ENCODE data around the gene RMC1.
"Not testable (repeated sequence)": the region's sequence is repeated elsewhere in the genome, so short reads cannot be mapped to it uniquely, and the experiment has no call there.

Gene RMC1

GRCh38 chr18:23551978-23552377 lies 48.7 kb downstream of the RMC1 start:
- TF ChIP-seq Cebpa-rat (IDR thresholded peaks at IDR 0.05): no peak
- H4K20me1 ChIP-seq: no peaks in the 10 kb centered on the region
- no peaks in the 10 kb centered on the region for H3K4me1 ChIP-seq
- H3K4me2 ChIP-seq: no peak overlapping the region
- no peaks in the 10 kb centered on the region for H3K27me3 ChIP-seq
- H3K36me3 ChIP-seq: peaks cover 99% of the 10 kb centered on the region
- no peak overlapping the region for H3K4me3 ChIP-seq
- no peak overlapping the region for H3K27ac ChIP-seq
- H3K9ac ChIP-seq: no peak overlapping the region
- H3K9me3 ChIP-seq: no peaks in the 10 kb centered on the region

GRCh38 chr18:23552505-23552904 lies 49.2 kb downstream of the RMC1 start:
- H3K9me3 ChIP-seq: no peaks in the 10 kb centered on the region
- peaks cover 99% of the 10 kb centered on the region for H3K36me3 ChIP-seq

GRCh38 chr18:23553887-23554286 lies 50.6 kb downstream of the RMC1 start:
- H3K36me3 ChIP-seq: peaks cover 97% of the 10 kb centered on the region
- no peaks in the 10 kb centered on the region for H3K4me1 ChIP-seq
- H3K9me3 ChIP-seq: no peaks in the 10 kb centered on the region
- H3K9ac ChIP-seq: no peak overlapping the region
- H3K27me3 ChIP-seq: no peaks in the 10 kb centered on the region
- H3K4me2 ChIP-seq: no peak overlapping the region
- no peak overlapping the region for H3K4me3 ChIP-seq
- H4K20me1 ChIP-seq: no peaks in the 10 kb centered on the region
- no peak for TF ChIP-seq Cebpa-rat (IDR thresholded peaks at IDR 0.05)
- H3K27ac ChIP-seq: no peak overlapping the region

More at GRCh38 chr18:23552505-23552904, 49.2 kb downstream of the RMC1 start:
- no peak overlapping the region for H3K27ac ChIP-seq
- no peaks in the 10 kb centered on the region for H3K4me1 ChIP-seq
- no peaks in the 10 kb centered on the region for H4K20me1 ChIP-seq
- no peak overlapping the region for H3K4me2 ChIP-seq
- H3K9ac ChIP-seq: no peak overlapping the region
- no peak for TF ChIP-seq Cebpa-rat (IDR thresholded peaks at IDR 0.05)
- no peak overlapping the region for H3K4me3 ChIP-seq
- no peaks in the 10 kb centered on the region for H3K27me3 ChIP-seq

DNA sequence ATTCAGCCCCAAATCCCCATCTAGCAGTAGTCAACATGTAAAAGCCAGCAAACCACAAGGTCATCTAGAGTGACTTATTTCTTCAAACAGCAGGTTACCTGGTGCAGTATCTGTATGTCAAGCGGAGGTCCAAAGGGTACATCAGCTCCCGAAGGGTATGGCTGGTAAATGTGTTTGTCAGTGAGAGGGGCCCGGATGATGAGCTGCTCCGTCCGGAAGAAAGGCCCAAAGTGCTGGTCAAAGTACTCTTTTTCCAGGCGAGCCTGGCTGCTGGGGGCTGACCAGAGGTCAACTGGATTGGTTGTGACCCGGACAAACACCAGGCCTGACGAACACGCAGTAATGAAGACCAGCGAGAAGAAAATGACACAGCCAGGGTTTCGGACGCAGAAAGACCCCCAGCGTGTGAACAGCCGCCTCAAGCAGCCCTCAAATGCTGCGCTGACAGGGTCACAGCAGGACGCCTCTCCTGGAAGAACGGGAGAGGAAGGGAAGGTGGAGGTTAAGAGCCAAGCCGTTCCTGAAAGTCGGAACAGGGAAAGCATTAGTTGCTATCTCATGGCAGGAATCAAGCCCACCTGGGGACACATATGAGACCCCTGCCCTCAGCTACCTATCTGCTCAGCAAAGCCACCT lies 53.0 kb downstream of the RMC1 start:
- H3K9me3 ChIP-seq: no peaks in the 10 kb centered on the region
- TF ChIP-seq Cebpa-rat (IDR thresholded peaks at IDR 0.05): no peak
- H3K36me3 ChIP-seq: peaks cover 97% of the 10 kb centered on the region
- no peaks in the 10 kb centered on the region for H4K20me1 ChIP-seq
- H3K27ac ChIP-seq: no peak overlapping the region
- no peak overlapping the region for H3K4me2 ChIP-seq
- no peaks in the 10 kb centered on the region for H3K4me1 ChIP-seq
- H3K9ac ChIP-seq: no peak overlapping the region
- no peaks in the 10 kb centered on the region for H3K27me3 ChIP-seq
- H3K4me3 ChIP-seq: no peak overlapping the region

GRCh38 chr18:23557511-23557910 lies 54.2 kb downstream of the RMC1 start:
- not testable (repeated sequence) for H4K20me1 ChIP-seq, H3K9ac ChIP-seq

GRCh38 chr18:23560186-23560585 lies 56.9 kb downstream of the RMC1 start:
- H3K9me3 ChIP-seq: no peaks in the 10 kb centered on the region
- H3K27me3 ChIP-seq: no peaks in the 10 kb centered on the region
- H4K20me1 ChIP-seq: no peaks in the 10 kb centered on the region
- no peak overlapping the region for H3K4me2 ChIP-seq
- H3K4me1 ChIP-seq: no peaks in the 10 kb centered on the region
- H3K36me3 ChIP-seq: peaks cover 97% of the 10 kb centered on the region
- H3K9ac ChIP-seq: no peak overlapping the region
- H3K27ac ChIP-seq: no peak overlapping the region
- no peak for TF ChIP-seq Cebpa-rat (IDR thresholded peaks at IDR 0.05)
- H3K4me3 ChIP-seq: no peak overlapping the region

More at GRCh38 chr18:23557511-23557910, 54.2 kb downstream of the RMC1 start:
- H3K9me3 ChIP-seq, H3K4me3 ChIP-seq, H3K4me1 ChIP-seq, H3K27ac ChIP-seq, H3K27me3 ChIP-seq, H3K4me2 ChIP-seq: not testable (repeated sequence)
- peaks cover 97% of the 10 kb centered on the region for H3K36me3 ChIP-seq

DNA sequence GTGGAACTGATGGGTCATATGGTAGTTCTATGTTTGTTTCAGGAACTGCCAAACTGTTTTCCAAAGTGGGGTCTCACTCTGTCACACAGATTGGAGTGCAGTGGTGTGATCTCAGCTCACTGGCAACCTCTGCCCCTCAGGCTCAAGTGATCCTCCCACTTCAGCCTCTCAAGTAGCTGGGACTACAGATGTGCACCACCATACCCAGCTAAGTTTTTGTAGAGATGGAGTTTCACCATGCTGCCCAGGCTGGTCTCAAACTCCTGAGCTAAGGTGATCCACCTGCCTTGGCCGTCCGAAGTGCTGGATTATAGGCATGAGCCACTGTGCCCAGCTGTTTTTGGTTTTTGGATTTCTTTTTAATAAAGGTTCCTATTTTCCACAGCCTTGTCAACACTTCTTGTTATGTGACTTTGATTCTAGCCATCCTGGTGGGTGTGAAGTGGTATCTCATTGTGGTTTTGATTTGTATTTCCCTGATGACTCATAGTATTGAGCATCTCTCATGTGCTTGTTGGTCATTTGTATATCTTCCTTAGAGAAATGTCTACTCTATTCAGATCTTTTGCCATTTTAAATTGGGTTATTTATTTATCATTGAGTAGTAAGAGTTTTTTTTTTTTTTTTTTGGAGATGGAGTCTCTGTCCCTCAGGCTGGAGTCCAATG lies 60.2 kb downstream of the RMC1 start:
- H3K27ac ChIP-seq: no peak overlapping the region
- TF ChIP-seq Cebpa-rat (IDR thresholded peaks at IDR 0.05): no peak
- H3K4me2 ChIP-seq: no peak overlapping the region
- no peak overlapping the region for H3K4me3 ChIP-seq
- no peaks in the 10 kb centered on the region for H4K20me1 ChIP-seq
- H3K4me1 ChIP-seq: no peaks in the 10 kb centered on the region
- H3K9me3 ChIP-seq: no peaks in the 10 kb centered on the region
- H3K27me3 ChIP-seq: no peaks in the 10 kb centered on the region
- peaks cover 97% of the 10 kb centered on the region for H3K36me3 ChIP-seq
- H3K9ac ChIP-seq: no peak overlapping the region

DNA sequence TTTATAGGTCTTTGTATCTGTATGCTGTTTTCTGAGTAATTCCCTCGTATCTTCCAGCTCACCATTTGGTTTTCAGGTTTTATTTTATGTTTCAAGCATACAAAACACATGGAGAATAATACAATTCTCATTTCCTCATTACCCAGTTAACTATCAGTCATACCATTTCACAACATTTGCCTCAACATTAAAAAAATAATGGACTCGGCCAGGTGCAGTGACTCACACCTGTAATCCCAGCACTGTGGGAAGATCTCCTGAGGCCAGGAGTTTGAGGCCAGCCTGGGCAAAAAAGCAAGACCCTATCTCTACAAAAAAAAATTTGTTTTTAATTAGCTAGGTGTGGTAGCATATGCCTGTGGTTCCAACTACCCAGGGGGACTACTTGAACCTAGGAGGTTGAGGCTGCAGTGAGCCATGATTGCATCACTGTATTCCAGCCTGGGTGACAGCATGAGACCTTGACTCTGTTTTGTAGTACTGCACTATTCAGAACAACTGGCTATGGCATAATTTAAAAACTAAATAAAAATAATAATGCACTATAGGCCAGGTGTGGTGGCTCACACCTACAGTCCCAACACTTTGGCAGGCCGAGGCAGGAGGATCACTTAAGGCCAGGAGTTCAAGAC lies 62.7 kb downstream of the RMC1 start:
- H3K4me3 ChIP-seq: no peak overlapping the region
- H3K36me3 ChIP-seq: peaks cover 98% of the 10 kb centered on the region
- H4K20me1 ChIP-seq: no peaks in the 10 kb centered on the region
- H3K9ac ChIP-seq: no peak overlapping the region
- TF ChIP-seq Cebpa-rat (IDR thresholded peaks at IDR 0.05): no peak
- H3K9me3 ChIP-seq: no peaks in the 10 kb centered on the region
- H3K27me3 ChIP-seq: no peaks in the 10 kb centered on the region
- no peaks in the 10 kb centered on the region for H3K4me1 ChIP-seq
- no peak overlapping the region for H3K27ac ChIP-seq
- no peak overlapping the region for H3K4me2 ChIP-seq

DNA sequence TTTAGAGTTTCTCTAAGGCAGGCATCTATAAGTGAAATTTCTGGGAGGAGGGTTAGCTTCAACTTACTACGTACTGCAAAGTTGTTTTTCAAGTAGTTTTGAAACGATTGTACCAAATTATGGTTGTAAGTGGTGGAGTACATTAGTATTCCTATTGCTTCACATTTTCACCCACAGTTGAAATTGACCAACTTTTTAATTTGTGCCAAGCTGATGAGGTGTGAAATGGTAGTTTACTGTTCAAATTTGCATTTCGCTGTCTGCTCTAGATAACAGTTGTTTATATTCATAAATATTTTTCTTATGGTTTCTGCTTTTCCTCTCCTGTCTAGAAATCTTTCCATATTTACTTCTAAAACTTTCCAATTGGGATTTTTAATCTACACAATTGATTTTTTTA lies 64.4 kb downstream of the RMC1 start:
- no peak overlapping the region for H3K4me2 ChIP-seq
- no peaks in the 10 kb centered on the region for H3K27me3 ChIP-seq
- H3K4me1 ChIP-seq: no peaks in the 10 kb centered on the region
- H3K4me3 ChIP-seq: no peak overlapping the region
- H3K36me3 ChIP-seq: peaks cover 98% of the 10 kb centered on the region
- H4K20me1 ChIP-seq: no peaks in the 10 kb centered on the region
- TF ChIP-seq Cebpa-rat (IDR thresholded peaks at IDR 0.05): no peak
- no peak overlapping the region for H3K27ac ChIP-seq
- no peak overlapping the region for H3K9ac ChIP-seq
- H3K9me3 ChIP-seq: no peaks in the 10 kb centered on the region
